Measurements from ENCODE around the gene ADAM22. TPM values are rescaled to one million over a fixed set of nuclear protein-coding genes. Genes with fewer than 3 reads are reported as not detected.

ADAM22 gene
- total and polyA plus RNA-seq, 7 donors, result 0.09 to 7.0 (median 0.42) TPM

DNA sequence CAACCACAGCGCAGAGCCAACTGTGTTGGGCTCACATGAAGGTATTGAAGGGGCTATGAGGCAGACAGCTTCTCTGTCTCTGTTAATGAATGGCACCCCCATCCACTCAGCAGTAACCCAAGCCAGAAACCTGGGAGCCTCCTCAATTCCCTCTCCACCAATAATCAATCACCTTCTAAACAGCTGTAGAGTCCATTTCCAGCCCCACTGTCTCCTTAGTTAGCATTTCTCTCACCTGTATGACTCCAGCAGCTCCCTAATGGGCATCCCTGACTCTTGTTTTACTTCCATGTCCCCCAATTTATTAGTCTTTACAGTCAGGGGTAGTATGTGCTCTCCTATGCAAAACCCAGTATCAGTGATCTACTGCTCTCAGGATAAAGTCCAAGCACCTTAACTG, 278.9 kb downstream of the ADAM22 start:
- H3K27me3 ChIP-seq (ENCODE audit: insufficient read depth in 3 of 3, low read length in 2 of 3), result no peaks in the 10 kb centered on the region
- 94 to 100% (median 95%) methylated on average over 1 of the region's 1 CpG for WGBS, 3 donors
- H3K9me3 ChIP-seq, result no peaks in the 10 kb centered on the region
- no peak overlapping the region for H3K4me3 ChIP-seq
- ATAC-seq (no peak), DNase-seq (no peak)
- H3K4me1 ChIP-seq, result peaks cover 3% of the 10 kb centered on the region
- H3K27ac ChIP-seq, result no peak overlapping the region
- TF ChIP-seq, protein P1, sequence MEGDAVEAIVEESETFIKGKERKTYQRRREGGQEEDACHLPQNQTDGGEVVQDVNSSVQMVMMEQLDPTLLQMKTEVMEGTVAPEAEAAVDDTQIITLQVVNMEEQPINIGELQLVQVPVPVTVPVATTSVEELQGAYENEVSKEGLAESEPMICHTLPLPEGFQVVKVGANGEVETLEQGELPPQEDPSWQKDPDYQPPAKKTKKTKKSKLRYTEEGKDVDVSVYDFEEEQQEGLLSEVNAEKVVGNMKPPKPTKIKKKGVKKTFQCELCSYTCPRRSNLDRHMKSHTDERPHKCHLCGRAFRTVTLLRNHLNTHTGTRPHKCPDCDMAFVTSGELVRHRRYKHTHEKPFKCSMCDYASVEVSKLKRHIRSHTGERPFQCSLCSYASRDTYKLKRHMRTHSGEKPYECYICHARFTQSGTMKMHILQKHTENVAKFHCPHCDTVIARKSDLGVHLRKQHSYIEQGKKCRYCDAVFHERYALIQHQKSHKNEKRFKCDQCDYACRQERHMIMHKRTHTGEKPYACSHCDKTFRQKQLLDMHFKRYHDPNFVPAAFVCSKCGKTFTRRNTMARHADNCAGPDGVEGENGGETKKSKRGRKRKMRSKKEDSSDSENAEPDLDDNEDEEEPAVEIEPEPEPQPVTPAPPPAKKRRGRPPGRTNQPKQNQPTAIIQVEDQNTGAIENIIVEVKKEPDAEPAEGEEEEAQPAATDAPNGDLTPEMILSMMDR (IDR thresholded peaks at IDR 0.05), result no peak
- intact Hi-C loops (cut with DNase I), result no loop called here
- peaks cover 0 to 99% of the 10 kb centered on the region in 2 donors for H3K36me3 ChIP-seq (ENCODE audit: insufficient read depth in 1 of 2, low read depth in 1 of 2)

DNA sequence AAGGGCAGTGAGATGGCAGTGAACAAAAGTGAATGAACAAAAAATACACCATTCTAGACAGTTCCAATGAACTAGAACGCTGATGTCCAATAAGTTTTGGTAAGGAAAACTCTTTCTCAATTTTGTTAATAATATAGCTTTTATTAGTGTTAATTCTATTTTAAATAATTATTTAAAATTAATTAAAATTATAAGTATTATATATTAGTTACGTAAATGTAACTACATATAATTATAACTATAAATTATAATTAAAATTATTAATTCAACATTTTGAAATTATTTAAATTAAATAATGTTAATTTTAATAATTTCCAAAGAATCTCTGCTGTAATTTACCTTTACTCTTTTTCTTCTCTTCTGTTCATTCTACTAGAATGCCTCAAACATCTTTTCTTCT, 280.4 kb downstream of the ADAM22 start:
- Histone ChIP-seq H3K9me3 (no peaks in the 10 kb centered on the region), H3K27me3 (ENCODE audit: insufficient read depth in 3 of 3, low read length in 2 of 3) (no peaks in the 10 kb centered on the region), H3K36me3 (ENCODE audit: insufficient read depth in 1 of 2, low read depth in 1 of 2) (peaks cover 0 to 84% of the 10 kb centered on the region in 2 donors), H3K4me3 (no peak overlapping the region), H3K4me1 (peaks cover 14% of the 10 kb centered on the region), H3K27ac (no peak overlapping the region)
- 97 to 98% (median 97%) methylated on average over 2 of the region's 2 CpGs for WGBS, 3 donors
- ATAC-seq (no peak), DNase-seq (no peak)
- intact Hi-C loops (cut with DNase I), result no loop called here
- TF ChIP-seq, protein P1 (IDR thresholded peaks at IDR 0.05), result no peak

DNA sequence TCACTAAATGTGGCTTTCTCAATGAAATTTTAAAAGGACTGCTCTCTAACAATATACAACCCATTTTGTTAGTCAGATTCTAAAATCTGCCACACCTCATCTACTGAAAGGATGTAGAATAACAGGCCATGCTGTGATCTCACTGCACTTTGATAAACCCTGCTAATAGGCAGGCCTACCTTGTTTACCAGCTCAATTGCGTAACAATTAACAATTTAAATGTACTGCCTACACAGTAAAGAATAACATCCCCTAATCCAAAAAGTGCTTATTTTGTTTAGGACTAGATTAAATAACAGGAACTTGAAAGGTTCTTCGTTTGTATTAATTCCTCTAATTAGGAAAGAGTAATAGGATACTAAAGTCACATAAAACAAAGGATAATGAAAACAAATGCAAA, 281.2 kb downstream of the ADAM22 start:
- H3K36me3 ChIP-seq (ENCODE audit: insufficient read depth in 1 of 2, low read depth in 1 of 2), result peaks cover 0 to 76% of the 10 kb centered on the region in 2 donors
- H3K4me1 ChIP-seq, result peaks cover 14% of the 10 kb centered on the region
- intact Hi-C loops (cut with DNase I), result no loop called here
- 73 to 78% (median 75%) methylated on average over 2 of the region's 2 CpGs for WGBS, 3 donors
- H3K4me3 ChIP-seq, result no peak overlapping the region
- ATAC-seq, result no peak
- no peak for DNase-seq
- H3K27me3 ChIP-seq (ENCODE audit: insufficient read depth in 3 of 3, low read length in 2 of 3), result no peaks in the 10 kb centered on the region
- H3K27ac ChIP-seq, result no peak overlapping the region
- H3K9me3 ChIP-seq, result no peaks in the 10 kb centered on the region
- TF ChIP-seq, protein P1 (IDR thresholded peaks at IDR 0.05), result no peak

DNA sequence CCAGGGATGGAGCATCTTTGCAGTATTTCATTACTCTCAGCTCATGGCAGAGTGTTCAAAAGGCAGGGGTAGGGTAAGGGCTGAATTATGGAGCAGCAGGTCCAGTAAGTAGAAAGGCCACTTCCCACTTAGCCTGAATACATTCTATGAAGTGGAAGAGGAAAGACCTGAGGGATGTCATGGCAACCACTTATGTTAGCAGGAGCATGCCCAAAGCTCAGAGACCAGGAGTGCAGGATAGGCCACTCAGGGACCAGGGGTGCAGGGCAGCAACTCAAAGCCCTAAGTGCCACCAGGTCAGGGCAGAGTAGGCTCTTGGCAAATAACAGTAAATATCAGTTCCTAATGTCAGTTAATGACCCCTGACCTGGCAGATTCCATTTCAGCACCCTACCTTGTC, 282.2 kb downstream of the ADAM22 start:
- Histone ChIP-seq H3K9me3 (no peaks in the 10 kb centered on the region), H3K27ac (no peak overlapping the region)
- ATAC-seq, result no peak

More for the DNA sequence above, 282.2 kb downstream of the ADAM22 start:
- peaks cover 14% of the 10 kb centered on the region for H3K4me1 ChIP-seq
- intact Hi-C loops (cut with DNase I), result no loop called here
- peaks cover 0 to 66% of the 10 kb centered on the region in 2 donors for H3K36me3 ChIP-seq (ENCODE audit: insufficient read depth in 1 of 2, low read depth in 1 of 2)
- H3K27me3 ChIP-seq (ENCODE audit: insufficient read depth in 3 of 3, low read length in 2 of 3), result no peaks in the 10 kb centered on the region
- TF ChIP-seq, protein P1 (IDR thresholded peaks at IDR 0.05), result no peak
- no peak for DNase-seq
- H3K4me3 ChIP-seq, result no peak overlapping the region

Data from psoas muscle (tissue), 8 donors.